Osteocyte (in vitro differentiated cells): ENCODE data around the gene HECW1. TPM values are rescaled to one million over a fixed set of nuclear protein-coding genes. Genes with fewer than 3 reads are reported as not detected.

Experiments used
- DNase-seq: peaks from one replicate; pipeline ENCODE4 v3.0.0; 2021; ENCODE audit warnings: mixed read lengths; ENCODE audit not compliant: unreplicated experiment; ENCODE audit errors: extremely low spot score
- H3K27ac Mint-ChIP-seq: one replicate; pipeline ENCODE4 v1.8.0; 2021; ENCODE audit warnings: mild to moderate bottlenecking, mixed read lengths; ENCODE audit not compliant: unreplicated experiment
- H3K27me3 Mint-ChIP-seq: one replicate; pipeline ENCODE4 v1.8.0; 2021; ENCODE audit warnings: mixed read lengths; ENCODE audit not compliant: unreplicated experiment
- H3K36me3 Mint-ChIP-seq: one replicate; pipeline ENCODE4 v1.8.0; 2021; ENCODE audit warnings: mixed read lengths; ENCODE audit not compliant: unreplicated experiment
- H3K4me1 Mint-ChIP-seq: one replicate; pipeline ENCODE4 v1.8.0; 2021; ENCODE audit warnings: mixed read lengths; ENCODE audit not compliant: unreplicated experiment
- H3K4me3 Mint-ChIP-seq: one replicate; pipeline ENCODE4 v1.8.0; 2021; ENCODE audit warnings: mild to moderate bottlenecking, moderate library complexity, mixed read lengths; ENCODE audit not compliant: unreplicated experiment
- H3K9me3 Mint-ChIP-seq: one replicate; pipeline ENCODE4 v1.8.0; 2021; ENCODE audit warnings: mixed read lengths; ENCODE audit not compliant: unreplicated experiment
- total RNA-seq: library from RNA; stranded (reverse); gene quantifications from 2 replicates; pipeline ENCODE4 v1.2.1, GENCODE V29; 2021
- TF ChIP-seq, protein P1 (sequence below): fragments of 200-600 bp; sonication (generic); IDR thresholded peaks from 2 replicates; pipeline ENCODE4 v1.5.0; 2021; ENCODE audit warnings: antibody characterized with exemption, mild to moderate bottlenecking, moderate library complexity

Gene HECW1
- total RNA-seq, 1 donor from 2014 or later = 0.16 TPM

DNA sequence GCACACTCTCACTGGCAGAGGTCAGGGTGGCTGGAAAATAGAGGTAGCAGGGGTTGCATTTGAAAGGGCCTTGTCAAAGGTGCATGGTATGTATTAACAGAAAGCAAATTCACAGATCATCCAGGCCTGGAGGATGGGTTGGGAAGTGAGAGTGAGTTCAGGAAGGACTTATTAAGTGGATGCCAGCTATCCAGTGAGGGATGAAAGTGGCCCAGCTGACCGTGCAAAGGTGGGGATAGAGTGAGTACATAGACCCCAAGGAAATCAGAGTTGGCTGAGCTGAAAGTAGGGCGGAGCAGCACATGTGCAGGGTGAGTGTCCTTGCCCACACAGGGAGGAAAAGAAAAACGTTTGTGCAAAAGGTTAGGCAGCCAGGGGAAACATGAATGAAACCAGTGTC, 58.1 kb downstream of the HECW1 start:
- no peak overlapping the region for H3K27ac Mint-ChIP-seq
- no peaks in the 10 kb centered on the region for H3K36me3 Mint-ChIP-seq
- no peak overlapping the region for H3K4me3 Mint-ChIP-seq
- DNase-seq = no peak
- peaks cover 20% of the 10 kb centered on the region for H3K27me3 Mint-ChIP-seq
- H3K9me3 Mint-ChIP-seq = no peaks in the 10 kb centered on the region
- TF ChIP-seq, protein P1, sequence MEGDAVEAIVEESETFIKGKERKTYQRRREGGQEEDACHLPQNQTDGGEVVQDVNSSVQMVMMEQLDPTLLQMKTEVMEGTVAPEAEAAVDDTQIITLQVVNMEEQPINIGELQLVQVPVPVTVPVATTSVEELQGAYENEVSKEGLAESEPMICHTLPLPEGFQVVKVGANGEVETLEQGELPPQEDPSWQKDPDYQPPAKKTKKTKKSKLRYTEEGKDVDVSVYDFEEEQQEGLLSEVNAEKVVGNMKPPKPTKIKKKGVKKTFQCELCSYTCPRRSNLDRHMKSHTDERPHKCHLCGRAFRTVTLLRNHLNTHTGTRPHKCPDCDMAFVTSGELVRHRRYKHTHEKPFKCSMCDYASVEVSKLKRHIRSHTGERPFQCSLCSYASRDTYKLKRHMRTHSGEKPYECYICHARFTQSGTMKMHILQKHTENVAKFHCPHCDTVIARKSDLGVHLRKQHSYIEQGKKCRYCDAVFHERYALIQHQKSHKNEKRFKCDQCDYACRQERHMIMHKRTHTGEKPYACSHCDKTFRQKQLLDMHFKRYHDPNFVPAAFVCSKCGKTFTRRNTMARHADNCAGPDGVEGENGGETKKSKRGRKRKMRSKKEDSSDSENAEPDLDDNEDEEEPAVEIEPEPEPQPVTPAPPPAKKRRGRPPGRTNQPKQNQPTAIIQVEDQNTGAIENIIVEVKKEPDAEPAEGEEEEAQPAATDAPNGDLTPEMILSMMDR = no peak
- H3K4me1 Mint-ChIP-seq = no peaks in the 10 kb centered on the region

DNA sequence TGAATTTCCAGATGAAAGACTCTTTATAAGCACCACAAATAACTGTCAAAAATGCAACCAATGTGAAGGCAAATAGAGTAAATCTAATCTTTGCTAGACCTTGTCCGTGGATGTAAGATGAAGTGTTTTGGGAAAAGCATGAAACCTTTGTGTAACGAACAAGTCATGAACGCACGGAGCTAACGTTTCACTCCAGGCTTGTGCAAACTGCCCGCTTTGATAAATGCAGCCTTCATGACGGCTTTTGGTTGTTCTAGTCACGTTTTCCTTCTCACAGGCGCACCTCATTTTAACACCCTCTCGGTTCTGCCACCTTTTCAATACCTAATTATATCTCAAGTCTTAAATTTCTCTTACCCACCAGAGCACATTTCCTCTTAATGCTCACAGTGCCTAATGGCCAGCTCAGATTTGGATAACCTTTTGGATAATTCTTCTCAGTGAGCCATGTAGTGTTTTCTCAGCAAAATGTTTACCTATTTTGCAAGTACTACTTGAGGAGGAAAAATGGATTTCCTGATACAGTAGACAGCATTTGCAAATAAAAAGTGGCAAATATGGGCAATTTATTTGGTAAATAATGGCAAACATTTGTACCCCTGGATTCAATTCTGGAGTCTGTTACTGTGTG, 63.2 kb downstream of the HECW1 start:
- Mint-ChIP-seq H3K4me1 (no peaks in the 10 kb centered on the region), H3K4me3 (no peak overlapping the region), H3K36me3 (no peaks in the 10 kb centered on the region), H3K27me3 (peaks cover 27% of the 10 kb centered on the region), H3K27ac (no peak overlapping the region), H3K9me3 (no peaks in the 10 kb centered on the region)
- TF ChIP-seq, protein P1 = no peak
- no peak for DNase-seq

DNA sequence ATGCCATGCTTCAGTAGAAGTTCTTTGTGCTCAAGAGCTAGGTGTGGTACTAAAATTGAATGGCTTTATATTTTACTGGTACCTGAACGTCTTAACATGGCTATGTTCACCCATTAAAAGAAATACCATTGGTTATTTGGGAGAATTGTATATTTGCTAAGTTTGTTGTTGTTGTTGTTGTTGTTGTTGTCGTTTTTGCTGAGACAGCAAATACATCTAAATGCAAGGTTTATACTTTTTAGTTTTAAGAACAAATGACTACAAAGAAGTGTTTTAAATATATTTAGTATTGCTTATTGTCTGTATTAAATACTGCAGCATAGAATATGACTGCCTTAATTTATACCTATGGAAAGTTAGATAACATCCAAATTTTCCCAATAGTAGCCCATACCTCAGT, 66.9 kb downstream of the HECW1 start:
- no peak for DNase-seq
- Mint-ChIP-seq H3K27ac (no peak overlapping the region), H3K9me3 (no peaks in the 10 kb centered on the region), H3K4me3 (no peak overlapping the region), H3K4me1 (no peaks in the 10 kb centered on the region), H3K27me3 (peaks cover 9% of the 10 kb centered on the region), H3K36me3 (no peaks in the 10 kb centered on the region)
- TF ChIP-seq, protein P1 = no peak

DNA sequence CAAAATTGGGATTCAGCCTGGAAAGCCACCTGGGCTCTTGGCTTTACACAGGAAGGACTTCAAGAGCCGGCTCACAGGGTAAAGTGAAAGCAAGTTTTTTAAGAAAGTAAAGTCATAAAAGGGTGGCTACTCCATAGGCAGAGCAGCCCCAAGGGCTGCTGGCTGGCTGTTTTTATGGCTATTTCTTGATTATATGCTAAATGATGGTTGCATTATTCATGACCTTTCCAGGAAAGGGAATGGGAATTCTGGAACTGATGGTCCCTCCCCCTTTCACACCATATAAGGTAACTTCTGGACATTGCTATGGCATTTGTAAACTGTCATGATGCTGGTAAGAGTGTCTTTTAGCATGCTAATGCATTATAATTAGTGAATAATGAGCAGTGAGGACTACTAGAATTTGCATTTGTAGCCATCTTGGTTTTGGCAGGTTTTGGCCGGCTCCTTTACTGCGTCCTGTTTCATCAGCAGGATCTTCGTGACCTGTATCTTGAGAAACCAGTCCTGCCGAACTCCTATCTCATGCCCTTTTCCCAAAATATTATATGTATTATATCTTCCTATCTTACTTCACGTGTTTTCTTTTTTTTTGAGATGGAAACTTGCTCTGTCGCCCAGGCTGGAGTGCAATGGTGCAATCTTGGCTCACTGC, 80.5 kb downstream of the HECW1 start:
- peaks cover 6% of the 10 kb centered on the region for H3K4me1 Mint-ChIP-seq
- DNase-seq = no peak
- H3K36me3 Mint-ChIP-seq = no peaks in the 10 kb centered on the region
- H3K27me3 Mint-ChIP-seq = no peaks in the 10 kb centered on the region
- TF ChIP-seq, protein P1 = no peak
- H3K9me3 Mint-ChIP-seq = no peaks in the 10 kb centered on the region
- H3K27ac Mint-ChIP-seq = no peak overlapping the region
- H3K4me3 Mint-ChIP-seq = no peak overlapping the region

DNA sequence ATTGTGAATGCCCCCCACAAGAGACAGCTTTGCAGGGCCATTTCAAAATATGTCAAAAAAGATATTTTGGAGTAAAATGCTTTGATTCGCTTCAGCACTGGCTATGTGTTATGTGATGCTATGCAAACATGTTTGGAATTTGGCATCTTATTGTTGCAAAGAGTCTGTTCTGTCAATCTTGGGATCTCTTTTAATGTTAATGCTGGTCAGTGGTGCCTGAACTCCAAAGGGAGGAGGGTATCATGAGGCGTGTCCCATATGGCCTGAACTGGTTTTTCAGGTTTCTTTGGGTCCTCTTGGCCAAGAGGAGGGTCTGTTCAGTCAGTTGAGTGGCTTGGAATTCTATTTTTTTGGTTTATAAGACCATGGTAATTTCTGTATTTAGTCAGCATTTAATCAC, 81.4 kb downstream of the HECW1 start:
- H3K27ac Mint-ChIP-seq = no peak overlapping the region
- peaks cover 6% of the 10 kb centered on the region for H3K4me1 Mint-ChIP-seq
- no peaks in the 10 kb centered on the region for H3K9me3 Mint-ChIP-seq
- H3K36me3 Mint-ChIP-seq = no peaks in the 10 kb centered on the region
- H3K4me3 Mint-ChIP-seq = no peak overlapping the region
- DNase-seq = no peak
- no peaks in the 10 kb centered on the region for H3K27me3 Mint-ChIP-seq
- TF ChIP-seq, protein P1 = no peak
